Activated gamma-delta T cell (primary cell): ENCODE measurements around the gene PGS1.

Source experiments
- DNase-seq: peaks from one replicate; lab custom pipeline; 2025; lab: John Stamatoyannopoulos, UW

Gene PGS1

DNA sequence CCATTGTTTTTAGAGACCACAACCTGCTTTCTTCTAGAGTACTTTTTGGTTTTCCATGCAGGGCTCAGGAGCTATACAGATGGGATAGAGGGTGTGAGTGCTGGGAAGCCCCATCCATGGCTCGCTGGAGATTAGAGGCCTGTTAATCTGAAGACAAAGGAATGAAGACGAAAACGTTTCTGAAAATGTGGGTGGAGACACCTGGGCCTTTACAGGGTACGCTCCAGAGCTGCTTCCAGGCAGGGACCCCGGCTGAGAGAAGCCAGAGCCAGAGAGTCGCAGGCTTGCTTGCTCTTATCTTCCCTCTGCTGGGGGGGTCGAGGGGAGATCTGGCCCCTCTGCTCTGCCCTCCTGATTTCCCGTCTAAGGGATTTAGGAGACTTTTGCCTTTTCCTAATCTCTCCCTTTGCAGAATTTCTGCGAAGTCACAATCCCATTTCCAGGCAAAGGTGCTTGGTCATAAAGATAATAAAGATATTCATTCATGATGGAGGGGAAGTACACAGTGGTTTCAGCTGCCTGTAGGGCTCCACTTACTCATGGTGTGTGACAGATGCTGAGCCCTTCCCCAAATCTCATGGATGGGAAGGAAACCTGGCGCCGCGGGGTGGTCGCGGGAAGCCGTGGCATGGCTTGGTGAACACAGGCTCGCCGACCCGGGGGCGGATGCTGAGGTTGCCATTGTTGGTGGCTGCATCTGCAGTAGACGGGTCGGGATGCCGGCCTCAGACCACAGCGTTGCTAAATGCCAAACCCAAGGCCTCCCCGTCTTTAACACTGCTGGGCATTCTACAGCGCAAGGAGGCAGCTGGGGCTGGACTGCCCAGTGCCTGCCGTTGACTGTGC lies 13.8 kb upstream of the PGS1 start:
- no peak for DNase-seq

DNA sequence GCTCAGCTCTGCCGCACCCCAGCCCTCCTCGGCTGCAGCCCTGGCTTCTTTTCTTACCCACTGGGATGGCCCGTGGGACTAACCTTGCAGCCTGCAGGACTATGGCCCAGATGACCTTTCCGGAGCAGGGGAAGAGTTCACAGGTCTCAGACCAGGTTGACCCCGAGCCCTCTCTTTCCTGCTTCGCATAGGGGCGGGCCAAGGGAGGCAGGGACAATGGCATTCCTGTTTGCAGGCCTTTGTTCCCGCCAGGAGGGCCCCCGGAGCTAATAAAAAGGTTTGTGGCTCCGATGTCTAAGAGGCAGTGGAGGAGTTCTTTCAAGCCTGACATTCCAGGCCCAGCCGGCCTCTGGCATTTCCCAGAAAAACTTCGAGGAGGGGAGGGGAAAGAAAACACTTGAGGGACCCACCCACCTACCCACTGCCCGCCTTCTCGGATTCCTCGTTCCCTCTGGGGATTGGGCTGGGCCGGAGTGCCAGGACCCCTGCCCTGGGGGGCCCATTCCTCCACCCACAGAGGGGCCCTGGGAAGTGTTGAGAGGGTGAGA lies 12.8 kb upstream of the PGS1 start:
- no peak for DNase-seq

DNA sequence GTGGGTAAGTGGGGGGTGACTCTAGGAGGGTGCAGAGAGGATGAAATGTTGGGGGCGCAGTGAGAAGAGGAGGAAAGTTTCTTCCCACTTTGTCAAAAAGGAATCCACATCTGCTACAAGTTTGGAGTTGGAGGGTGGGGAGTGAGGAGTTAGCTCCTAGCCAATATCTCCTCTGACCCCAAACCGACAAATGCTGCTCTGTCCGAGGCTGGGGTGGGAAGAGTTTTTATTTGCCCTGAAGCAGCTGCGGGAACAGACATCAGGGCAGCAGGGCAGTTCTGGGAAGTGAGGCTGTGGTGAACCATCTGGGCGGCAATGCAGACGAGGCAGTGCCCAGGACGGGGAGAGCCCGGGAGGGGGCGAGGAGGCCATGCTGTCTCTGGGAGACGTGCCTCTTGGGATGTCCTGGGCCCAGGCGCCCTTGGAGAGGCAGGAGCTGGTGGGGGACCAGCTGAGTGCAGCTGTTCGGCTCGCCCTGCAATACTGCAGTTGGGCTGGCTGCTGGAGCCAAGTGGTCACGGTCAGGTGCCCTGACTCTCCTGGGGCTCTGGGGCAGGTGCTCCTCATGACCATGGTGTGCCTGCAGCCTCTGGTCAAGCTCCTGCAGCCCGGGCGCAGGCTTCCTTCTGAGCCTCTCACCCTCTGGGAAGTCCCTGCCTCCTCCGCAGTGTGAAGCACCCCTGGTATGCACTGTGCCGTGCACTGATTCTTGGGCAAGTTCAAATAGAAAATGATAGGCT lies 12.2 kb upstream of the PGS1 start:
- DNase-seq, result no peak

DNA sequence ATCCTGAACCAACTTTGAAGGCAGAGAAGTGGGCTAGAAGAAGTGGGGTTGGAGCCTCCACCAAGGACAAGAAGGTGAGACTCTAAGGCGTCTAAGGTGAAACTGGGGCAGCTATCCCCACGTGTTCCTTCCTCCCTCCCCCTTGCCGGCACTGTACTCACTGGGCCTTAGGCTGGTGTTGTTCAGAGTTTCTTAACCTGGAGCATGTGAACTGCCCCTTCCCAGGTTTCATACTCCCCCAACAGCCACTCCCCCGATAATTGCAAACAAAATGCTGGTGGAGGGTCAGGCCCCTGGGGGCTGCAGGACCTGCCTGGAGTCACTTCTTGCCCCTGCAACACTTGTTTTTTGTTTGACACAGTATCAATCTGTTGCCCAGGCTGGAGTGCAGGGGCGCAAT lies 11.3 kb upstream of the PGS1 start:
- no peak for DNase-seq

DNA sequence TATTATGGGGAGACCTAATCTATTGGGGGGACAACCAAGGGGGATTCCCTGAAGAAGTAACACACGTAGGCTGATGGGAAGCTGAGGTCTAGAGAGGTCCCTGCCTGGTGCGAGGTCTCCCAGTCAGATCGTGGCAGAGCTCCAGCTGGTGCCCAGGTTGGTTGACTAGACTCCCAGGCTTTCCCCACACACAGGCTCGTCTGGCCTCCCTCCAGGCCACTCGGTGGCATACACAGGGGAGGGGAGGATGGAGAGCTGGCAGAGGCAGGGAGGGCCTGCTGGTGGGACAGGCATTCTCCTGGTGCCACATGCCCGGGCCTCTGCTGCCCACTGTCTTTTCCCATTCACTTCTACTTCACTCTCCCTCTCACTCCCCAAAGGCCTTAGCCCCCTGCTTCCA lies 10.1 kb upstream of the PGS1 start:
- no peak for DNase-seq

DNA sequence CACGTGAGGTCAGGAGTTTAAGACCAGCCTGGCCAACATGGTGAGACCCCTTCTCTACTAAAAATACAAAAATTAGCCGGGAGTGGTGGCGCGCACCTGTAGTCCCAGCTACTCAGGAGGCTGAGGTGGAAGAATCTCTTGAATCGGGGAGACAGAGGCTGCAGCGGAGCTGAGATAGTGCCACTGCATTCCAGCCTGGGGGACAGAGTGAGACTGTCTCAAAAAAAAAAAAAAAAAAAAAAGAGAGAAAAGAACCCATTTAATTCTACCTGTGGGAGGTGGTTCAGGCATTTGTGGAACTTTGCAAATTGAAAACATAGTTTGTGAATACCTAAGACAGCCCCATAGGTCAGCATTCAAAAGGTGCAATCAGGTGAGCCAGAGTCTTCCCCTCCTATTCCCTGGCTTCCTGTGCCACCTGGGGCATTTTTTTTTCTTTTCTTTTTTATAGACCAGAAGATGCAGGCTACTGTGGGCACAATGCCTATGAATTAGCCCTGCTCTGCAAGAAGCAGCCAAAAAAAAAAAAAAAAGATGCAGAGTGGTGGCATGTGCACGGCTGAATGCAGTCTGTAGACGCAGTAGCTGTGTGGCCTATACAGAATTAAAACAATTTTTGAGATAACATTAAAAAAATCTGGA lies 9.5 kb upstream of the PGS1 start:
- no peak for DNase-seq

DNA sequence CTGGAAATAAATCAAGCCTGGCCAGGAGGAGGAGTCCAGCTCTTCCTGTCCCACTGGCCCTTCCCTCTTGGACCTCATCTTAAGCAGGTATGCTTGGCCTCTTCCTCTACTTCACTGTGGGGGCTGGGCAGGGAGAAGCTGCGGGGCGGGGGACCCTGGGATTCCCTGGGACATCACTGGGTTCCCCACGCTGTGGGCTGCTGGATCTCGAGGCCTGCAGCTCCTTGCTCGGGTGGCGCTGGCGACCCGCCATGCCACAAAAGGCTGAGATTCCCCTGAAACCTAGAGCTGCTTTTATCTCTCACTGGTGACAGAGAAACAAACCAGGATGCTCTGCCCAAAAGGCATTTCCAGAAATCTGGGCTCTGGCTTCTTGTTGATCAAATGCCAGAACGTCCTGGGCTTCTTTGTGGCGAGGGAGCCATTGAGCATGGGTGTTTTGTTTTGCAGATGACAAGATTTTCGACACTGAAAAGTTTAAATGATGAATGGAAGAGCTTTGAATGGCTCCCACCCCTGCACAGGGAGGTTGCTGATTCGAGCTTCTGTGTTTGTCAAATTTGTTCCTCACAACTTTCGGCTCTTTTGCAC lies 8.6 kb upstream of the PGS1 start:
- no peak for DNase-seq

DNA sequence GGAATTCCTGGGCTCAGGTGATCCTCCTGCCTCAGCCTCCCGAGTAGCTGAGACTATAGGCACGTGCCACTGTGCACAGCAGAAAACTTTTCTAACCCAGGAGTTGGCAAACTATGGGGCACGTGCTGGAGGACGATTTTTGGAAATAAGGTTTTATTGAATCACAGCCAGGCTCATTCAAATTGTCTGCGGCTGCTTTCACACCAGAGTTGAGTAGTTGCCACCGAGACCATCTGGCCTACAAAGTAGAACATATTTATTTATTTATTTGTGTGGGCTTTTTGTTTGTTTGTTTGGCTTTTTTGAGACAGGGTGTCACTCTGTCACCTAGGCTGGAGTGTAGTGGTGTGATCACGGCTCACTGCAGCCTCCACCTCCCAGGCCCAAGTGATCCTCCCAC lies 7.4 kb upstream of the PGS1 start:
- DNase-seq, result no peak

DNA sequence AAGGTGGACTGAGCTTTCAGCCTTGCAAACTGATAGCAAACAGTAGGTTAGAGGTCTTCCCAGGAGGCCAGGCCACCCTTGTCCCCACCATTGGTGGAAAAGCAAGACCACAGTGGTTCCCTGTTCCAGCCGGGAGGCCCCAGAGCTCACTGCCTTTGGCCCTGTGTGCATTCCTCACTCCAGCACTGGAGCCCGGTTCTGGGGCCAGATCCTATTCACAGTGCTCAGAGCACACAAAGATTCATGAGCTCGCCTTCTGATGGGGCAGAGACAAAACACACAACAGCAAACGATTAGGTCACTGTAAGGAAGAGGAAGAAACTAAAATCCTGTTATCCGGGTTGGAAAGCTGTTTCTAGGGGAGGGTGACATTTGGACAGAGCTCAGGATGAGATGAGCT lies 5.6 kb upstream of the PGS1 start:
- DNase-seq, result no peak

DNA sequence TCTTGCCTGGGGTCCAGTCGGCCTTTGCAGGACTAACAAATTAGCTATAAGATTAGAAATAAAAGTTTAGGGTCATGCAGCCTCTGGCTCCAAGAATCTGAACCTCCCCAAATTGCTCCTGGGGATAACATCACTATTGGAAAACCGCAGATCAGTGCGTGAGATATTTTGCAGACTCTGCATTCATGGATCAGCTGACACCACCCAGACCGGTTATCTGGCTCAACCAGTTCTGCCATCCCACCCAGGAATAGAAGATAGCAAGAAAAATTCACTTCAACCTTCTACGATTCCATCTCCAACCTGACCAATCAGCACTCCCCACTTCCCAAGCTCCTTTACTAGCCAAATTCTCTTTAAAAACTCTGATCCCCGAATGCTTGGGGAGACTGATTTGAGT lies 4.3 kb upstream of the PGS1 start:
- DNase-seq, result no peak

DNA sequence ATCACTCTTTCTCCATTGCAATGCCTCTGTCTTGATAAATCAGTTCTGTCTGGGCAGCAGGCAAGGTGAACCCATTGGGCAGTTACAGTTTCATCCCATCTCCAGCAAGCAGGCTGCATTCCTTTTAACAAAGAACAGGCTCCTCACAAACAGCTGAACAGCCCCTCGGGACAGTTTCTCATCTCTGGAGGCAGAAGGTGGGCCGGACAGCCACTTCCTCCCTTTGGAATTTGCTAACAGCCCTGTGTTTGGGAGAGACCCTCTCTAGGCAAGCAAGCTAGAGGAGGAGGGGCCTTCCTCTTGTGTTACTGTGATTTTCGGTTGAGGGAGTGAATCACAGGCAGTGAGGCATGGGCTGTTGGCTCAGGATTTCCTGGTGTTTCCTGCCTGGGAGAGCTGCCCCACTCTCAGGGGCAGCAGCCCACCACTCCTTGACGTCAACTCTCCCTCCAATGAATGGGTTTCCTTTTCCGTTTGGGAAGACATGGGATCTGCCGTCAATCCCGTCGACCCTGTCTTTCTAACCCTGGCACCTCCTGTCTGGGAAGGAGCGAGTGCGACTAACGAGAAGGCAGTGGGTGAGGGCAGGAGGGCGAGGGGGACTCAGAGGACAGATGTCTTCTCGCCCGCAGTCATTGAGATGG lies 3.7 kb upstream of the PGS1 start:
- no peak for DNase-seq

DNA sequence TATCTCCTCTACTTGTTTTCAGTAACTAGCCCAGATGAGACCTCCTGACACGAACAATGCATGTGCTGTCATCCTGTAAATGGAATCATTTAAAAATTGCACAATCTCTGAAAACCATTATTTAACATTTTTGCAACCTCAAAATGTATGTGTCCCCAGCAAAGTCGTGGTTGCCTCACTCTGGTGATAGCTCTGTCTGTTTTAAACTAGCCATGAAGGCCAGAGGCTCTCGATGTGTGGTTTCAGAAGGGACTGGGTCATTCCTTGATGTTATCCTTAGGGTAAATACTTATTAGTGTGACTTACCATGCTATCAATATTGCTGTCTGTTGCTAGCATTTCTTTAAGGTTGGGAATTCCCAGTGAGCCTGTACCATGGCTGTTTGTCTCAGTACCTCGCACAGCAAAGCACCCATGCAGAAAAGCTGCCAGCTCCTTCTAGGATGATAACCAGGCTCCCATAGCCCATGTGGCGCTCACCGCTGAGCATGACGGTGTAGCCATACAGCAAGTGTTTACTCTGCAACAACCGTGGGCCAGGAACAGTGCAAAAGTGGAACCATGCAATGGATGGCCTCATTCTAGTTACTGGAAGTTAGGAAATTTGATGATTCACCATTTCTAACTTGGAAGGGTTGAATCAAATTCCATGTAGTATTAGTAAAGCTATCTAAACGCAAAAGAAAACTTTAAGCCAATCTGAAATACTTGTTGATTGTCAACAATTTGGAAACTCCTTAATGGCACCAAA lies 2.9 kb upstream of the PGS1 start:
- no peak for DNase-seq

DNA sequence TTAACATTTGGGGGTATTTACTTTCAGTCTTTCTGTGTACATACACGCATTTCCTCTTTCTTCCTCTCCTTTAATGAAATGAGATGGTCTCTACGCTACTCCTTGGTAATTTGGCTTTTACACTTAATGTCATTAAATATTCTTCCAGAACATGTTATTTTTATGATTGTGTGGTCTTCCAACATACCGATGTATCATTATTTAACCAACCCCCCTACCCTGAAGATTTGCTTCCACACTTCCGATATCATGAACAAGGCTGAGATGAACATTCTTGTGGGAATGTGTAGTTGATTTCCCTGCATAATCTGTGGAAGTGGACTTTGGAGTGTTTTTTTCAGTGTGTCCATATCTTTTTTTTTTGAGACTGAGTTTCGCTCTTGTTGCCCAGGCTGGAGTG lies 2.3 kb upstream of the PGS1 start:
- no peak for DNase-seq

DNA sequence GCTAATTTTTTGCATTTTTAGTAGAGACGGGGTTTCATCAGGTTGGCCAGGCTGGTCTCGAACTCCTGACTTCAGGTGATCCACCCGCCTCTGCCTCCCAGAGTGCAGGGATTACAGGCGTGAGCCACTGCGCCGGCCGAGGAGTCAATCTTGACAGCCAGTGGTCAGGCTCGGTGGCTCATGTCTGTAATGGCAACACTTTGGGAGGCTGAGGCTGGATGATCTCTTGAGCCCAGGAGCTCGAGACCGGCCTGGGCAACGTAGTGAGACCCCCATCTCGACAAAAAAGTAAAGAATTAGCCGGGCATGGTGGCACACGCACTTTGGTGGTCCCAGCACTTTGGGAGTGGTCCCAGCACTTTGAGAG lies 608 bp upstream of the PGS1 start:
- DNase-seq, result no peak

DNA sequence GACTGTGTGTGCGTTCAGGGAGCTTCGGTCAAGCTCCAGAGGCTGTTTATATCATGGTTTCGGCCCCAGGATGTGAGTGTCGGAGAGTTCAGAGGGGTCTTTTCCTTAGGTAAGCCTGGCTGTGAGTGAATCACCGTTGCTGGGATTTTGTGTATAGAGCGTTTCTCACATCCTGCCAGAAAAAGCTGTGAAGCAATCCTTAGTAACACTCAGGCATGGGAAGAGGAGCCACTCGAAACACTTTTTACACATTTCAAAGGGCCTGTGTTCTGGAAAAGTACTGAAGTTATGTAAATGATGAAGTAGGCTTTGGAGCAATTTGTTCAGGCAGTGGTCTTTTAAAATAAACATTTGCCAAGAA lies 662 bp downstream of the PGS1 start:
- no peak for DNase-seq

DNA sequence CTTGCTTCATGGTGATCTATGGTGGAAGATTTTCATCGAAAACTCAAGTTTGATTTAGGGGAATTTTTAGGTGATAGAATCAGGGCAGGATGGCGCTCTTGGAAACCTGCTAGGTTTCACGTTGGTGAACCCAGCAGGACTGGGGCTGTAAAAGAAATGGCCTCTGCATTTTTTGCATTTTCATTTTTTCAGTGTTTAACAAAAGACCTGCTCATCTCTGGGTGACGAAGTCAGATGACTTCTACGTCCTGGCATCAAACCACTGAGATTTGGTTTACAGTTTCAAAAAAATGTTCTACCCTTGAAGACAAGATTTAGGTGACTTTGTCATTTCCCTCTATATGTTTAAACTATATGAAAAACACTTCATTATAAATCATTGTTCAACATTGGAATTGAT lies 1.9 kb downstream of the PGS1 start:
- DNase-seq, result no peak

DNA sequence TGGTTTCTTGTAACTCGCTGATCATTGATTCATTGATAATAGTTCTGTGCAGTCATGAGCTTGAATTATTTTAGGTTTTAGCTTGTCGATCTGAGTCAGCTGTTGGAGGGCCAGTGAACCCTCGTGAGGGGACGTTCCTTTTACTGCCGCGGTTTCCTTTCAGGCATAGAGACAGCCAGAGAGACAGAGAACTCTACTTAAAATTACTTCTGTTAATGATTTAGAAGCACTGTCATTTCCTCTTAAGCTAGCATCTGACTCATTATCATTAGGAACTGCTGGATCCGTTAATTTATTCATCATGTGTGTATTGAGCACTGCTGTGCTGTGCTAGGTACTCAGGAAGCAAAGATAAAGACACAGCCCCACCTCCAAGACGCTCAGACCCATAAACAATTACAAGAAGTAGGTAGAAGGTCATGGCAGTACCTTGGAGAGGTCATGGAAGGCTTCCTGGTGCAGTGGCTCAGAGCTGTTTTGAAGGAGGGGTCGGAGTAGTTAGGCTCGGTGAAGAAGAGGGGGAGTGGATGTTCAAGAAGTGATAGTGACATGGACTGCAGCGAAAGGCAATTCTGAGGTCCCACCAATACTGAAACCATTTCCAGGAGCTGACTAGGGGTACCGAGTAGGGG lies 3.3 kb downstream of the PGS1 start:
- no peak for DNase-seq

DNA sequence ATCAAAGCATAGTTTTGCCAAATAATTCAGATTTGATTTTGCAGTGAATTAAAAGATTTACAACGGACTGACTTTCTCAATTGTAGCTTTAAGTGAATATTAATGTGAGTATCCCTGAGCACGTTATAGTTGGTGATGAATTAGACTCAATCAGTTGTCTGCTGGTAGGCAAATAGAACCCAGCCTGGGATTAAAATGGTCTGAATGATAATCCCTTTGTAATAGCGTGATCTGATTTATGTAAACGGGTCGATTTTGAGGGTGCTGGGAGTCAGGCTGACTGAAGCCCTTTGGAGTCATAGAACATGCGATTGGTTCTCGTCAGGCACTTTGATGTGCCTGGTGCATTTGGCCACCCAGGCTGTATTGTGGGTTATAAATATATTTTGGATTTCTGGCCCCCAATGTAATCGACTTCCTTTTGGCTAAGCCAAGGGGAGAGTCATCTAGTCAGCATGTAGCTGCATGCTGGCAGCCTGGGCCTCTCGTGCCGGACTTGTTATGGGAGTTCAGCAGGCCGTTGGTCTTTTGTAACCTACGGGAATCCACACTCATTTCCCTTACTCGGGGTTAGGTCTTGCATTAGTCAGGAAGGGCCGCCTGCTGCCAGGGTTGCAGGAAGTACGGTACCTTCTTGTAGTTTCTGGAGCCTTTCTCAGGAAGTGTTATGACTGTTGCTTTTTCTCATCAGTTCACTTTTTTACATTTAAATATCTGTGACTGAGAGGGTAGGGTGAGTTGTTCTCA lies 5.4 kb downstream of the PGS1 start:
- DNase-seq, result no peak

DNA sequence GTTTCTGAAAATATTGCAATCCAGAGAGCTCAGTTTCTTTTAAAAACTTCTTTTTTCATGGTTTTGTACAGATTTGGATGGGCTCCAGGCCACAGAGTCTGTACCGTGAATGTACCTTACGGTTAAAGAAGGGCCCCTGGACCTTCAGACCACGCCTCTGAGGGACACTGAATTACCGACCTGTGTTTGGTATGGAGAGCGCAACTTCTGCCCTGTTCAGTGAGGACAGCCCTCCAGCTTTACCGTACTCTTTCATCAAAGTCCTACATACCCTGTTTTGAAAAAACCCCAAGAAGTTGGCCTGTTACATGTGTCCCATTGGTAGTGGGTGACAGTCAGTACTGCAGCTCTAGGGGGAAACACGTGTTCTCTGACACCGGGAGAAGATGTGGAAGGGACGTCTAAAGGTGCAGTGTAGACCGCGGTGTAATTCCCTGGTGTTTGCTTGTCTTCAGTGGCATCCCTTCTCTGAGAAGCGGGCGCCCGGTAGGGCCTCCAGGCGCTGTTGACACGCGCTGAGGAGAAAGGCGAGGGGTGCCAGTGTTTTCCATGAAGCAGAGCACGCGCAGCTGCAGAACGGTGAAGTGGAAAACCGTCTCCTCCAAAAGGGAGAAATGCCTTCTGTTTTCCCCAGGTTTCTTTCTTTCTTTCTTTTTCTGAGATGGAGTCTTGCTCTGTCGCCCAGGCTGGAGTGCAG lies 6.2 kb downstream of the PGS1 start:
- no peak for DNase-seq
